HG02610 (cell line): ENCODE data around the gene RTCA.
"Not testable (repeated sequence)": the region's sequence is repeated elsewhere in the genome, so short reads cannot be mapped to it uniquely, and the experiment has no call there.

Experiments
- ATAC-seq: cut with Tn5 transposase; IDR thresholded peaks from one replicate; pipeline ENCODE4 v1.9.1; 2021; ENCODE audit warnings: mild to moderate bottlenecking, moderate library complexity; ENCODE audit not compliant: unreplicated experiment

The RTCA gene

GRCh38 chr1:100265931-100266740 is at the start of gene RTCA:
RTCA (plus strand) TSS chr1:100266216; CDS start chr1:100266376, 160 bp downstream.
- peak; percentile 97 for ATAC-seq

- no peak for ATAC-seq
Observed at GRCh38 chr1:100217834-100218233, 48.2 kb upstream of the RTCA start.

- ATAC-seq: no peak
Observed at GRCh38 chr1:100219457-100219856, 46.6 kb upstream of the RTCA start.

GRCh38 chr1:100219883-100220282 is 46.1 kb upstream of the RTCA start:
- no peak for ATAC-seq

DNA sequence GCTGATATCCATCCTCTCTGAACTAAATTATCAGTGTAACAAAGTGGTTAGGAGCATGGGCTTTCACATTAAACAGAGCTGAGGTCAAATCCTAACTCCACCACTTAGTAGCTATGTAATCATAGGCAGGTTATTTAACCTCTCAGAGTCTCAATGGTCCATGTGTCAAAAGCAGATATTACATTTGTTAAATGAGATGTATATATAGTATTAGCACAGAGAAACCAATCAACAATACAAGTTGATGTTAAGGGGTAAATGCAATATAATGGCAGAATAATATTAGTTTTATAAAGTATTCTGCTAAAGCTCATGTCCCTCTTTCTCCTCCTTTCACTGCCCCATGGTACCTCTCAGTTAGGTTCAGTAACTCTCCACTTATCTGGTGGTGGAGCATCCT is 43.6 kb upstream of the RTCA start:
- no peak for ATAC-seq

- ATAC-seq: no peak
Observed at GRCh38 chr1:100229681-100230443, 36.2 kb upstream of the RTCA start.

GRCh38 chr1:100230765-100231164 is 35.3 kb upstream of the RTCA start:
- no peak for ATAC-seq

- ATAC-seq: no peak
Observed at GRCh38 chr1:100231721-100232120, 34.3 kb upstream of the RTCA start.

- no peak for ATAC-seq
Observed at GRCh38 chr1:100232156-100232555, 33.9 kb upstream of the RTCA start.

- not testable (repeated sequence) for ATAC-seq
Observed at GRCh38 chr1:100233566-100233965, 32.5 kb upstream of the RTCA start.

DNA sequence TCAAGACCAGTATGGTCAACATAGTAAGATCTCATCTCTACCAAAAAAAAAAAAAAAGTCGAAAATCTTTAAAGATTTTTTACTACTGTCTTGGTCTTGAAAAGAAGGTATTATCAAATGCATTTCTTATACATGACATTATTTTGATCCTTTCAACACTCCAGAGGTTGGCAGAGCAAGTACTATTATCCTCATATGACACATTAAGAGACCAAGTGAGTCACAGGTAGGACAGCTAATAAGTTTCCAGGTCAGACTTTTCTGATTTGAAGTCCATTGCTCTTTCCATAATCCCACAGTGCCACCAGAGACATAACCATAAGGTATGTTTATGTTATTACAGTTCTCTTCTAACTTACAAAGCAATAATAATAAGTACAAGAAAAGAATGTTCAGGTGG is 31.6 kb upstream of the RTCA start:
- ATAC-seq: no peak

DNA sequence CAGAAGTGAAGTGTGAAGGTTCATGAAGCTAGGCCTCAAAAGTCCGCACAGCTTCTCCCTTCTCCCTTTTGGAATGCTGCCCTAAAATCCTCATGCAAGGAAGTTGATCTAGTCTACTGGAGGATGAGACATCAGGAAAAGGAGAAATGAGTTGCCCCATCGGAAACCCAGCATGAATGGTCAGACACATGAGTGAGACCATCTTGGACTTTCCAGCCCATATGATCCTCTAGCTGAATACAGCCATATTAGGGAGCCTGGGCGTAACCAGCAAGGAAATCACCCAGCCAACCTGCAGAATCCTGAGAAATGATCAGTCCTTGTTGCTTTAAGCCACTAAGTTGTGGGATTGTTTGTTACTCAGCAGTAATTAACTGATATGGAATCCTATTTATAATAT is 28.9 kb upstream of the RTCA start:
- no peak for ATAC-seq

DNA sequence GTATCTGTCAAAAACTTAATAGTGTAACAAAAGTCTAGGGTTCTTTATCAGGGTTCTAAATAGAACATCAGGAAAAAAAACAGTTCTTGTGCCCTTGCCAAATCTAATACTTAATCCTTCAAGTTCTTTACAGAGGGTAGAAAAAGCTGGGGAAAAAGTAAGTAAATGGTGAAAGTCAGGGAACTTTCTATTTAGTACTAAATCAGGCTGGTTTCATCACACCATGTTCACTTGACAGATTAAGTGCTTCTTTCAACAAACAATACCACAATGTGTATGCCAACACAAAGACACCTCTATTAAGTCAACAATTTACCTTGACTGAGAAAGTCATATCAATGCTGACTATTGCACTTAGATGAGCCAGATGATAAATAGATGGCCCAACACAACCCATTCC is 26.1 kb upstream of the RTCA start:
- ATAC-seq: no peak

GRCh38 chr1:100240631-100241030 is 25.4 kb upstream of the RTCA start:
- ATAC-seq: no peak

DNA sequence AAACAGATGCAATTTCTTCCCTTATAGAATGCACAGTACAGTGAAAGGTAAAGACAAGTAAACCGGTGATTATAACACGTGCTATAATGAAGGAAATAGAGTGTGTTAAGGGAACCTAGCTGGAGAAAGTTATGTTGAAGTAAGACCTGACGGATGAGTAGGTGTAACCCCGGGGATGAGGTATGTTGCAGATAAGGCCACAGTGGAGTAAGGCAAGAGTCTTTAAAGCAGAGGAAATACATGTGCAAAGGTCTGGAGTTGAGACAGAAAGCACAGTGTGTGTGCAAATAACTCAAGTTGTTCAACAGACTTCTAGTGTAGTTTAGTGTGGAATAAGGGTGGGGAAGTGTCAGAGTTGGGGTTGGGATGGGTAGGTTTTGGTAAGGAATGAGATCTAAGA is 19.3 kb upstream of the RTCA start:
- ATAC-seq: no peak

DNA sequence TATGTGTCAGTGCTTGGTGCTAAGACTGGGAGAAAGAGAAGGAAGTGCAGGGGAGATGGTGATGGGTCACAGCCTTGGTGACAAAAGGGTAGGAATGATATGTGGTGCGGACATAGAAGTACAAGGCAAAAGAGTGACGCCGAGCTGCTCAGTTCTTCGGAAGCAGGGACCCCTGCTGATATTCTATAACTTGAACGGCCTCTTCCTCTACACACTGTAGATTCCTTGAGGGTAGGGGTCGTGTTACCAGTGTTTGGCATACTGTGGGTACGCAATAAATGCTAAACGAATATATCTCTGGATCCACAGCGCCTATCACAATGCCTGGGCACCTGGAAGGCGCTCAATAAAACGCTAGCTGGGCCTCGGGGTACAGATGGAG is 16.9 kb upstream of the RTCA start:
- no peak for ATAC-seq

- peak; percentile 100 for ATAC-seq
Observed at GRCh38 chr1:100249537-100250257, 16.3 kb upstream of the RTCA start, which contains the start of gene DBT. DBT (minus strand) TSS chr1:100249834; CDS start chr1:100249820, 14 bp downstream.

GRCh38 chr1:100250264-100250663 is 15.8 kb upstream of the RTCA start:
- ATAC-seq: no peak

DNA sequence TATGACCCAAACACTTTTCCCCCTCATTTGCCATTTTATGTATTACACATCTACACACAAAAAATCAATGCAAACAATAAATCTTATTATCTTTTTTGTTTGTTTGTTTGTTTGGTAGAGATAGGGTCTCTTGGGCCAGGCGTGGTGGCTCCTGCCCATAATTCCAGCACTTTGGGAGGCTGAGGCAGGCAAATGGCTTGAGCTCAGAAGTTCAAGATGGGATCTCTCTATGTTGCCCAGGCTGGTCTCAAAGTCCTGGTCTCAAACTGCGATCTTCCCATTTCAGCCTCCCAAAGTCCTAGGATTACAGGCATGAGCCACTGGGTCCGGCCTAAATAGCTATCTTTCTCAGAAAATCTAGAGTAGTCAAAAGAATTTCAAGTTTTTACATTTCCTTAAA is 15.2 kb upstream of the RTCA start:
- no peak for ATAC-seq

- ATAC-seq: no peak
Observed at GRCh38 chr1:100252901-100253300, 13.1 kb upstream of the RTCA start.

GRCh38 chr1:100253552-100253951 is 12.5 kb upstream of the RTCA start:
- no peak for ATAC-seq
